HG03354 (cell line): ENCODE measurements around the gene ACACA.

Experiments used
- ATAC-seq: cut with Tn5 transposase; IDR thresholded peaks from one replicate; pipeline ENCODE4 v1.9.1; 2021; ENCODE audit warnings: mild to moderate bottlenecking; ENCODE audit not compliant: unreplicated experiment, poor library complexity, severe bottlenecking

The ACACA gene

GRCh38 chr17:37400505-37400904, 6.1 kb downstream of the ACACA start:
- ATAC-seq: no peak

- ATAC-seq: no peak
Measured at GRCh38 chr17:37399265-37399803, 7.3 kb downstream of the ACACA start.

- no peak for ATAC-seq
Measured at GRCh38 chr17:37393352-37393751, 13.3 kb downstream of the ACACA start.

- ATAC-seq: peak; percentile 55
Measured at GRCh38 chr17:37392024-37392590, 14.5 kb downstream of the ACACA start.

- ATAC-seq: no peak
Measured at GRCh38 chr17:37391146-37391545, 15.5 kb downstream of the ACACA start.

GRCh38 chr17:37389160-37389559, 17.5 kb downstream of the ACACA start:
- ATAC-seq: no peak

GRCh38 chr17:37388266-37388665, 18.4 kb downstream of the ACACA start:
- ATAC-seq: no peak

- ATAC-seq: no peak
Measured at GRCh38 chr17:37386462-37386861, 20.2 kb downstream of the ACACA start.

- no peak for ATAC-seq
Measured at GRCh38 chr17:37385474-37385990, 21.1 kb downstream of the ACACA start.

- ATAC-seq: no peak
Measured at GRCh38 chr17:37384560-37385149, 22.0 kb downstream of the ACACA start.

- ATAC-seq: no peak
Measured at GRCh38 chr17:37382056-37382455, 24.6 kb downstream of the ACACA start.

- ATAC-seq: no peak
Measured at GRCh38 chr17:37375706-37376105, 30.9 kb downstream of the ACACA start, which contains the start of gene C17orf78. Gene C17orf78, plus strand, starts transcription at chr17:37375985. Its CDS starts 108 bp downstream, at chr17:37376093.

- ATAC-seq: no peak
Measured at GRCh38 chr17:37373530-37374159, 33.0 kb downstream of the ACACA start.

- ATAC-seq: no peak
Measured at GRCh38 chr17:37368577-37368976, 38.1 kb downstream of the ACACA start.

- no peak for ATAC-seq
Measured at GRCh38 chr17:37365589-37365988, 41.0 kb downstream of the ACACA start.

- ATAC-seq: no peak
Measured at GRCh38 chr17:37361543-37361942, 45.1 kb downstream of the ACACA start.

- no peak for ATAC-seq
Measured at GRCh38 chr17:37360632-37361031, 46.0 kb downstream of the ACACA start.

GRCh38 chr17:37359682-37360188, 46.9 kb downstream of the ACACA start:
- no peak for ATAC-seq

- ATAC-seq: peak; percentile 91
Measured at GRCh38 chr17:37358830-37359681, 47.6 kb downstream of the ACACA start.
